ENCODE data around the gene TCP11L1.

- TF ChIP-seq CTCF (IDR thresholded peaks at IDR 0.05) (no peak), POLR2A (IDR thresholded peaks at IDR 0.05) (no peak)
Observed at GRCh38 chr11:32991427-32991826, 47.9 kb upstream of the TCP11L1 start.
